Mucosa of descending colon (tissue), 3 donors: ENCODE measurements around the gene DENND1A. TPM values are rescaled to one million over a fixed set of nuclear protein-coding genes. Genes with fewer than 3 reads are reported as not detected.

Experiments
- ATAC-seq: fragments of 200-7000 bp; cut with Tn5 transposase; one replicate; pipeline ENCODE4 v1.9.1; 2020; ENCODE audit warnings: mild to moderate bottlenecking, moderate library complexity
- DNase-seq, 3 donors: peaks; one replicate each; pipeline ENCODE4 v3.0.0-alpha.2; 2020
- H3K36me3 ChIP-seq: fragments of 200-600 bp; one replicate; pipeline ENCODE4 v1.8.0; 2021; ENCODE audit warnings: low read depth, mild to moderate bottlenecking
- H3K4me1 ChIP-seq: fragments of 200-600 bp; one replicate; pipeline ENCODE4 v1.8.0; 2021; ENCODE audit warnings: low read depth, mild to moderate bottlenecking
- H3K4me3 ChIP-seq: fragments of 200-600 bp; one replicate; pipeline ENCODE4 v1.8.0; 2021; ENCODE audit warnings: mild to moderate bottlenecking
- H3K9me3 ChIP-seq: fragments of 200-600 bp; one replicate; pipeline ENCODE4 v1.8.0; 2021; ENCODE audit warnings: mild to moderate bottlenecking
- CTCF ChIP-seq: fragments of 200-600 bp; IDR thresholded peaks from one replicate; pipeline ENCODE4 v1.8.0; 2022; ENCODE audit warnings: antibody characterized with exemption, mild to moderate bottlenecking
- intact Hi-C, 2 donors: fragments of 100-400 bp; cut with DNase I in 1 of 2; cut with micrococcal nuclease in 1 of 2; formaldehyde crosslinking; loops; one replicate each; pipeline versions ENCODE4 v1.11.0 to v1.11.1; 2022; cut with DNase I, micrococcal nuclease
- total RNA-seq, 3 donors: library from RNA; stranded (reverse); fragmentation: NEBNext Ultra II Directional in 2 of 3; extraction: Animal tissue kit (Norgen Biotek cat#: 25700) in 2 of 3; gene quantifications; one replicate each; pipeline versions ENCODE4 v1.2.1 to v1.2.4, GENCODE V29; 2021 to 2023
- donor health status: DM: no; HTN: no; CAD: no; lungs with moderate emphysema.
- donor health status: DM: no; HTN: no; CAD: no.
- donor health status: DM: no; HTN: yes; CAD: no.

The DENND1A gene
- total RNA-seq, 3 donors from 2014 or later = 32.8 to 50.0 (median 35.1) TPM

- Histone ChIP-seq H3K4me1 (peaks cover 23% of the 10 kb centered on the region), H3K36me3 (no peaks in the 10 kb centered on the region), H3K4me3 (no peak overlapping the region), H3K9me3 (no peaks in the 10 kb centered on the region)
- intact Hi-C loops = no loop called here
- peak; percentile 46 for ATAC-seq
- DNase-seq = peak in 1 of 3 donors; percentile 36
- TF ChIP-seq CTCF = no peak
These were observed 2.0 kb downstream of the DENND1A start for GRCh38 chr9:123927625-123928532.

- intact Hi-C loops = no loop called here
- no peak for TF ChIP-seq CTCF
- DNase-seq (no peak), ATAC-seq (no peak)
- no peaks in the 10 kb centered on the region for H3K9me3 ChIP-seq
- peaks cover 23% of the 10 kb centered on the region for H3K4me1 ChIP-seq
- H3K4me3 ChIP-seq = no peak overlapping the region
- H3K36me3 ChIP-seq = no peaks in the 10 kb centered on the region
These were observed 3.0 kb downstream of the DENND1A start for GRCh38 chr9:123926941-123927340.

- Histone ChIP-seq H3K4me1 (peaks cover 28% of the 10 kb centered on the region), H3K4me3 (no peak overlapping the region), H3K36me3 (no peaks in the 10 kb centered on the region), H3K9me3 (no peaks in the 10 kb centered on the region)
- no peak for TF ChIP-seq CTCF
- ATAC-seq = no peak
- no peak for DNase-seq
- intact Hi-C loops = no loop called here
These were observed 4.1 kb downstream of the DENND1A start for GRCh38 chr9:123925819-123926218.

- DNase-seq = no peak
- Histone ChIP-seq H3K9me3 (no peaks in the 10 kb centered on the region), H3K4me3 (no peak overlapping the region), H3K4me1 (peaks cover 28% of the 10 kb centered on the region), H3K36me3 (no peaks in the 10 kb centered on the region)
- no peak for TF ChIP-seq CTCF
- no peak for ATAC-seq
- intact Hi-C loops = no loop called here
These were observed 4.8 kb downstream of the DENND1A start for GRCh38 chr9:123925161-123925560.

- Histone ChIP-seq H3K36me3 (no peaks in the 10 kb centered on the region), H3K4me3 (no peak overlapping the region), H3K9me3 (no peaks in the 10 kb centered on the region), H3K4me1 (peaks cover 28% of the 10 kb centered on the region)
- intact Hi-C loops = no loop called here
- no peak for TF ChIP-seq CTCF
- DNase-seq (no peak), ATAC-seq (no peak)
These were observed 5.2 kb downstream of the DENND1A start for GRCh38 chr9:123924727-123925126.
